SK-N-SH treated with all-trans-retinoic acid at 6 μM for 48 hours (cell line): ENCODE results near the gene UNC93B1.
A peak's percentile ranks its signal among the peaks of the same experiment; 100 is the strongest.

Experiments used
- ATAC-seq: fragments of 200-7000 bp; cut with Tn5 transposase; 3 replicates; pipeline ENCODE4 v1.9.1; 2020; ENCODE audit warnings: mild to moderate bottlenecking, moderate library complexity
- ARNTL ChIP-seq: fragments of 450-650 bp; formaldehyde crosslinking; IDR thresholded peaks from 2 replicates; pipeline ENCODE4 v1.5.0; 2020; ENCODE audit warnings: low read depth, mild to moderate bottlenecking, moderate library complexity, borderline replicate concordance
- CSDC2 ChIP-seq: fragments of 250-450 bp; sonication (Bioruptor Pico); IDR thresholded peaks from 2 replicates; pipeline ENCODE4 v1.5.0; 2020; ENCODE audit warnings: mild to moderate bottlenecking, moderate library complexity
- CSRNP3 ChIP-seq: fragments of 250-450 bp; sonication (Bioruptor Pico); IDR thresholded peaks from 2 replicates; pipeline ENCODE4 v1.5.1; 2021; ENCODE audit warnings: mild to moderate bottlenecking, moderate library complexity
- GLIS3 ChIP-seq: fragments of 250-450 bp; sonication (Bioruptor Pico); IDR thresholded peaks from 2 replicates; pipeline ENCODE4 v1.5.0; 2020; ENCODE audit warnings: mild to moderate bottlenecking, moderate library complexity
- ISL1 ChIP-seq: fragments of 250-450 bp; sonication (Bioruptor Pico); IDR thresholded peaks from 2 replicates; pipeline ENCODE4 v2.1.2; 2022; ENCODE audit warnings: mild to moderate bottlenecking, moderate library complexity
- OSR1 ChIP-seq: fragments of 250-450 bp; sonication (Bioruptor Pico); IDR thresholded peaks from 2 replicates; pipeline ENCODE4 v1.8.0; 2022; ENCODE audit warnings: moderate library complexity, mild to moderate bottlenecking, inconsistent platforms
- RARB ChIP-seq: fragments of 250-450 bp; sonication (Bioruptor Pico); IDR thresholded peaks from 2 replicates; pipeline ENCODE4 v1.8.0; 2021; ENCODE audit warnings: mild to moderate bottlenecking, moderate library complexity
- SNAI2 ChIP-seq: fragments of 250-450 bp; sonication (Bioruptor Pico); IDR thresholded peaks from 2 replicates; pipeline ENCODE4 v1.5.0; 2020; ENCODE audit warnings: mild to moderate bottlenecking, moderate library complexity
- TCF4 ChIP-seq: fragments of 250-450 bp; sonication (Bioruptor Pico); IDR thresholded peaks from 2 replicates; pipeline ENCODE4 v1.8.0; 2021; ENCODE audit warnings: mild to moderate bottlenecking, moderate library complexity, borderline replicate concordance
- TOX ChIP-seq: fragments of 250-450 bp; sonication (Bioruptor Pico); IDR thresholded peaks from 2 replicates; pipeline ENCODE4 v1.8.0; 2021; ENCODE audit warnings: mild to moderate bottlenecking, moderate library complexity, borderline replicate concordance
- TSHZ2 ChIP-seq: fragments of 250-450 bp; sonication (Bioruptor Pico); IDR thresholded peaks from 2 replicates; pipeline ENCODE4 v1.5.0; 2020; ENCODE audit warnings: mild to moderate bottlenecking, moderate library complexity
- ZFP3 ChIP-seq: fragments of 250-450 bp; sonication (Bioruptor Pico); IDR thresholded peaks from 2 replicates; pipeline ENCODE4 v1.5.0; 2020; ENCODE audit warnings: mild to moderate bottlenecking, moderate library complexity
- ZFP30 ChIP-seq: fragments of 450-650 bp; formaldehyde crosslinking; IDR thresholded peaks from 2 replicates; pipeline ENCODE4 v1.5.0; 2022; ENCODE audit warnings: mild to moderate bottlenecking, moderate library complexity
- ZNF70 ChIP-seq: fragments of 450-650 bp; formaldehyde crosslinking; IDR thresholded peaks from 2 replicates; pipeline ENCODE4 v1.5.0; 2020; ENCODE audit warnings: mild to moderate bottlenecking, moderate library complexity
- ZNF8 ChIP-seq: fragments of 450-650 bp; formaldehyde crosslinking; IDR thresholded peaks from 2 replicates; pipeline ENCODE4 v1.5.0; 2020; ENCODE audit warnings: mild to moderate bottlenecking, moderate library complexity
- TF ChIP-seq, protein P1 (sequence below): fragments of 250-450 bp; sonication (Bioruptor Pico); IDR thresholded peaks from 2 replicates; pipeline ENCODE4 v1.8.0; 2020; ENCODE audit warnings: mild to moderate bottlenecking, moderate library complexity, borderline replicate concordance
- TF ChIP-seq, protein P2 (sequence below): fragments of 250-450 bp; sonication (Bioruptor Pico); IDR thresholded peaks from 2 replicates; pipeline ENCODE4 v1.8.0; 2021; ENCODE audit warnings: low read depth, mild to moderate bottlenecking, moderate library complexity, borderline replicate concordance
- TF ChIP-seq, protein P3 (sequence below): fragments of 250-450 bp; sonication (Bioruptor Pico); IDR thresholded peaks from 2 replicates; pipeline ENCODE4 v1.5.1; 2020; ENCODE audit warnings: low read depth, mild to moderate bottlenecking, moderate library complexity

UNC93B1 gene

GRCh38 chr11:68007498-68008380 is 3.8 kb upstream of the UNC93B1 start (continued):
- TF ChIP-seq TSHZ2 (CRISPR knock-in tag) (no peak), CSDC2 (no peak)
- TF ChIP-seq, protein P1, sequence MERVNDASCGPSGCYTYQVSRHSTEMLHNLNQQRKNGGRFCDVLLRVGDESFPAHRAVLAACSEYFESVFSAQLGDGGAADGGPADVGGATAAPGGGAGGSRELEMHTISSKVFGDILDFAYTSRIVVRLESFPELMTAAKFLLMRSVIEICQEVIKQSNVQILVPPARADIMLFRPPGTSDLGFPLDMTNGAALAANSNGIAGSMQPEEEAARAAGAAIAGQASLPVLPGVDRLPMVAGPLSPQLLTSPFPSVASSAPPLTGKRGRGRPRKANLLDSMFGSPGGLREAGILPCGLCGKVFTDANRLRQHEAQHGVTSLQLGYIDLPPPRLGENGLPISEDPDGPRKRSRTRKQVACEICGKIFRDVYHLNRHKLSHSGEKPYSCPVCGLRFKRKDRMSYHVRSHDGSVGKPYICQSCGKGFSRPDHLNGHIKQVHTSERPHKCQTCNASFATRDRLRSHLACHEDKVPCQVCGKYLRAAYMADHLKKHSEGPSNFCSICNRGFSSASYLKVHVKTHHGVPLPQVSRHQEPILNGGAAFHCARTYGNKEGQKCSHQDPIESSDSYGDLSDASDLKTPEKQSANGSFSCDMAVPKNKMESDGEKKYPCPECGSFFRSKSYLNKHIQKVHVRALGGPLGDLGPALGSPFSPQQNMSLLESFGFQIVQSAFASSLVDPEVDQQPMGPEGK (CRISPR knock-in tag): no peak

GRCh38 chr11:68006606-68007166 is 2.8 kb upstream of the UNC93B1 start:
- TF ChIP-seq, protein P2, sequence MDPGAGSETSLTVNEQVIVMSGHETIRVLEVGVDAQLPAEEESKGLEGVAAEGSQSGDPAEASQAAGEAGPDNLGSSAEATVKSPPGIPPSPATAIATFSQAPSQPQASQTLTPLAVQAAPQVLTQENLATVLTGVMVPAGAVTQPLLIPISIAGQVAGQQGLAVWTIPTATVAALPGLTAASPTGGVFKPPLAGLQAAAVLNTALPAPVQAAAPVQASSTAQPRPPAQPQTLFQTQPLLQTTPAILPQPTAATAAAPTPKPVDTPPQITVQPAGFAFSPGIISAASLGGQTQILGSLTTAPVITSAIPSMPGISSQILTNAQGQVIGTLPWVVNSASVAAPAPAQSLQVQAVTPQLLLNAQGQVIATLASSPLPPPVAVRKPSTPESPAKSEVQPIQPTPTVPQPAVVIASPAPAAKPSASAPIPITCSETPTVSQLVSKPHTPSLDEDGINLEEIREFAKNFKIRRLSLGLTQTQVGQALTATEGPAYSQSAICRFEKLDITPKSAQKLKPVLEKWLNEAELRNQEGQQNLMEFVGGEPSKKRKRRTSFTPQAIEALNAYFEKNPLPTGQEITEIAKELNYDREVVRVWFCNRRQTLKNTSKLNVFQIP (CRISPR knock-in tag): no peak
- TF ChIP-seq, protein P3, sequence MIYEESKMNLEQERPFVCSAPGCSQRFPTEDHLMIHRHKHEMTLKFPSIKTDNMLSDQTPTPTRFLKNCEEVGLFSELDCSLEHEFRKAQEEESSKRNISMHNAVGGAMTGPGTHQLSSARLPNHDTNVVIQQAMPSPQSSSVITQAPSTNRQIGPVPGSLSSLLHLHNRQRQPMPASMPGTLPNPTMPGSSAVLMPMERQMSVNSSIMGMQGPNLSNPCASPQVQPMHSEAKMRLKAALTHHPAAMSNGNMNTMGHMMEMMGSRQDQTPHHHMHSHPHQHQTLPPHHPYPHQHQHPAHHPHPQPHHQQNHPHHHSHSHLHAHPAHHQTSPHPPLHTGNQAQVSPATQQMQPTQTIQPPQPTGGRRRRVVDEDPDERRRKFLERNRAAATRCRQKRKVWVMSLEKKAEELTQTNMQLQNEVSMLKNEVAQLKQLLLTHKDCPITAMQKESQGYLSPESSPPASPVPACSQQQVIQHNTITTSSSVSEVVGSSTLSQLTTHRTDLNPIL (CRISPR knock-in tag): no peak
- ATAC-seq: no peak

DNA sequence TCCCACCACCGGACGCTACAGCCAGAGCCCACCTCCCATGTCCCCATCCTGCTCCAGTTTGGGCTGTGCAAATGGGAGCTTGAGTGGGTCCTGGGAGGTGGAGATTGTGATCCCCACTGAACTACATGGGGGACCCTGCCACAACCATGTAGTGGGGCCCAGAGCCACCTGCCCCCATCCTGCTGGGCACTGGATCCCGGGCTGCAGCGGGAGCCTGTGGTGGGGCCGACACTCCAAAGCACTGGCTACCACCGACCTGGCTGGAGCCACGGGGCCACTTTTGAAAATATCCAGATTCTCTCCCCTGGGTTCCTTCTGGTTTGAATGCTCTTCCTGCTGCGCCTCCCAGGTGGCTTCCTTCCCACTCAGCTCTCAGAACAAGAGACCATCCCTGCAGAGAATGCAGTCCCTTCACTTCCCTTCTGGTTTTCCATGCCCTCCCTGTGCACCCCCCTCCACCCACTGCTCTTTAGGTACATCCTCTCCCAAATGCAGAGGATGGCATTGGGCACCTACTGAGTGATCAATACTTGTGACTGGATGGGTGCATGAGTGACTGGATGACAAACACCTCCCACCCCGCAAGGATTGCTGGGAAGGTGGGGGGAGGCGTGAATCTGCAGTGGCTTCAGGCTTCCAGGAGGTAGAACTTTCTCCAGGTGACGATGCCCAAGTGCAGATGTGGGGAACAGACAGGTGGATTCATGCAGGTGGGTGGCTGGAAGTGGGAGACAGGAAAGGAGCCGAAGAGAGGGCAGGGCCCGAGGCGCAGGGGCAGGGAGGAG is 846 bp upstream of the UNC93B1 start:
- no peak for TF ChIP-seq CSDC2
- TF ChIP-seq OSR1 (CRISPR knock-in tag): no peak
- TF ChIP-seq ZNF8: no peak
- TF ChIP-seq, protein P2 (CRISPR knock-in tag): no peak
- TF ChIP-seq TOX (CRISPR knock-in tag): no peak
- TF ChIP-seq CSRNP3: no peak
- no peak for ATAC-seq

DNA sequence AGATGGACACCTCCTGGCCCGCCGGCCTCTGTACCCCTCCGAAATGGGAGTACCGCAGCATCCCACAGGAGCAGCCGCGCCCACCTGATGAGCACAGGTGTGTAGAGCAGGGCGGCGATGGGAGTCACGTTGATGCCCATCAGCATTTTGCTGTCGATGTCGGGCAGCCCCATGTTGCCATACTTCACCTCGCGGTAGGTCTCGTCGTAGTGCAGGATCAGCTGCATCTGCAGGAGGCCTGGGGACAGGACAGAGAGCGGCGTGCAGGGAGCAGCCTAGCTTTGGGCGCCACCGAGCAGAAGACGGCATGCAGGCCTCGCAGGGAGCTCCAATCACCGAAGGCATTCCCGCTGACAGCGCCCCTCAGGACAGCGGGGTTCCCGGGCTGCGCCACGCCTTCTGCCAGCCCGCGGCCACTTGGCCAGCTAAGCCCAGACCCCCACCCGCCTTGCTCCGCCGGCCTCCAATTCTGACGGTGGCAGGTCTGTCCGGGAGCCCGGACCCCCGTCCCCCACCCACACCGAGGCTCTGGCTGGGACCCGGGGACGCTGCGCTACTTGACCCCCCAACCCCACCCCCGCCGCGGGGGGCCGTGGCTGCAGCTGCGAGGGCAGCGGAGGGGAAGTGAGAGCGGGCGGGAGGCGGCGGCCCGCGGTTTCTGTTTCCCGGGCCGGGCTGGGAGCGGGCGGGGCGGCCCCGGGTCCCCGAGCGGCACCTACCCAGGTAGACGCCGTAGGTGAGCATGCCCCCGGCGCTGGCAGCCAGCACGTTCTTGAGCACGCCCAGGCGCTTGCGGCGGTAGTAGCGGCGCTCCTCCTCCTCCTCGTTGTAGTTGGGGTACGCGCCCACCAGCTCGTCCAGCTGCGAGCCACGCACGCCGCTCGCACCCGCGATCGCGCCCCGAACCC is 705 bp downstream of the UNC93B1 start:
- ATAC-seq: peak; percentile 15
- no peak for TF ChIP-seq CSRNP3
- no peak for TF ChIP-seq ZFP30 (CRISPR knock-in tag)
- TF ChIP-seq ARNTL (CRISPR knock-in tag): no peak
- no peak for TF ChIP-seq RARB (CRISPR knock-in tag)
- no peak for TF ChIP-seq TOX (CRISPR knock-in tag)
- TF ChIP-seq CSDC2: no peak
- TF ChIP-seq ZNF70 (CRISPR knock-in tag): no peak
- no peak for TF ChIP-seq ZNF8
- no peak for TF ChIP-seq ISL1 (CRISPR knock-in tag)
- TF ChIP-seq TCF4 (CRISPR knock-in tag): no peak
- TF ChIP-seq GLIS3 (CRISPR knock-in tag): no peak
- no peak for TF ChIP-seq ZFP3 (CRISPR knock-in tag)
- TF ChIP-seq SNAI2 (CRISPR knock-in tag): no peak
